HUDEP-2 (cell line): ENCODE results near the gene ABI3.
A peak's percentile ranks its signal among the peaks of the same experiment; 100 is the strongest.

Experiments used
- DNase-seq, 76 experiments: peaks; one replicate each; lab custom pipeline; 2025; ENCODE audit not compliant: unreplicated experiment in 76 of 76; lab: John Stamatoyannopoulos, UW

The ABI3 gene

GRCh38 chr17:49196520-49196919 is 14.0 kb upstream of the ABI3 start:
- no peak for DNase-seq

- peak in 6 of 76 experiments; percentile 5 to 36 (median 14) for DNase-seq
Measured at GRCh38 chr17:49197346-49197998, 13.0 kb upstream of the ABI3 start.

- no peak for DNase-seq
Measured at GRCh38 chr17:49198211-49198610, 12.3 kb upstream of the ABI3 start.

GRCh38 chr17:49200423-49201083 is 10.0 kb upstream of the ABI3 start:
- no peak for DNase-seq

- DNase-seq, result no peak
Measured at GRCh38 chr17:49201481-49201927, 9.0 kb upstream of the ABI3 start.

GRCh38 chr17:49203796-49204195 is 6.7 kb upstream of the ABI3 start:
- DNase-seq, result no peak

GRCh38 chr17:49204516-49204915 is 6.0 kb upstream of the ABI3 start:
- DNase-seq, result no peak

- no peak for DNase-seq
Measured at GRCh38 chr17:49209061-49209571, 1.4 kb upstream of the ABI3 start.

- no peak for DNase-seq
Measured at GRCh38 chr17:49213399-49213798, 2.9 kb downstream of the ABI3 start.

- DNase-seq, result no peak
Measured at GRCh38 chr17:49213847-49214246, 3.3 kb downstream of the ABI3 start.

GRCh38 chr17:49214676-49215360 is 4.3 kb downstream of the ABI3 start:
- DNase-seq, result no peak

- no peak for DNase-seq
Measured at GRCh38 chr17:49216482-49216881, 6.0 kb downstream of the ABI3 start.

GRCh38 chr17:49216953-49217650 is 6.6 kb downstream of the ABI3 start:
- peak in 1 of 76 experiments; percentile 20 for DNase-seq

- no peak for DNase-seq
Measured at GRCh38 chr17:49217651-49218413, 7.3 kb downstream of the ABI3 start.

- DNase-seq, result peak in 5 of 76 experiments; percentile 10 to 38 (median 13)
Measured at GRCh38 chr17:49218941-49219913, 8.7 kb downstream of the ABI3 start.

GRCh38 chr17:49219987-49220386 is 9.5 kb downstream of the ABI3 start:
- no peak for DNase-seq

- DNase-seq, result no peak
Measured at GRCh38 chr17:49223168-49223516, 12.6 kb downstream of the ABI3 start.

- DNase-seq, result peak in 53 of 76 experiments; percentile 4 to 80 (median 47)
Measured at GRCh38 chr17:49223517-49224197, 13.2 kb downstream of the ABI3 start.
